Activated CD8-positive, alpha-beta memory T cell treated with anti-CD3 and anti-CD28 coated beads for 24 hours (primary cell): ENCODE measurements around the gene TBCEL.
"Not testable (repeated sequence)": the region's sequence is repeated elsewhere in the genome, so short reads cannot be mapped to it uniquely, and the experiment has no call there.

Experiments used
- DNase-seq: peaks from one replicate; pipeline ENCODE4 v3.0.0-alpha.2; 2020

Gene TBCEL

GRCh38 chr11:121109471-121109870 is 85.6 kb downstream of the TBCEL start:
- no peak for DNase-seq

GRCh38 chr11:121109916-121110586 is 86.1 kb downstream of the TBCEL start:
- DNase-seq: no peak

- DNase-seq: no peak
These were observed 87.2 kb downstream of the TBCEL start for GRCh38 chr11:121110871-121111724.

GRCh38 chr11:121112498-121113455 is 88.9 kb downstream of the TBCEL start:
- no peak for DNase-seq

GRCh38 chr11:121113611-121114010 is 89.7 kb downstream of the TBCEL start:
- no peak for DNase-seq

GRCh38 chr11:121115024-121115423 is 91.1 kb downstream of the TBCEL start:
- DNase-seq: not testable (repeated sequence)

- no peak for DNase-seq
These were observed 93.9 kb downstream of the TBCEL start for GRCh38 chr11:121117788-121118187.

- DNase-seq: no peak
These were observed 95.5 kb downstream of the TBCEL start for GRCh38 chr11:121119440-121119839.

GRCh38 chr11:121122328-121122727 is 98.4 kb downstream of the TBCEL start:
- DNase-seq: no peak

GRCh38 chr11:121123496-121124069 is 99.7 kb downstream of the TBCEL start:
- no peak for DNase-seq

GRCh38 chr11:121127809-121128208 is 103.9 kb downstream of the TBCEL start:
- DNase-seq: no peak

GRCh38 chr11:121129362-121130340 is 105.7 kb downstream of the TBCEL start:
- no peak for DNase-seq

- no peak for DNase-seq
These were observed 107.8 kb downstream of the TBCEL start for GRCh38 chr11:121131656-121132055.

GRCh38 chr11:121132211-121132976 is 108.5 kb downstream of the TBCEL start:
- DNase-seq: no peak

- DNase-seq: no peak
These were observed 110.9 kb downstream of the TBCEL start for GRCh38 chr11:121134741-121135312.

- no peak for DNase-seq
These were observed 113.1 kb downstream of the TBCEL start for GRCh38 chr11:121137005-121137404.

- DNase-seq: no peak
These were observed 114.4 kb downstream of the TBCEL start for GRCh38 chr11:121138259-121138658.

GRCh38 chr11:121140369-121140768 is 116.5 kb downstream of the TBCEL start:
- no peak for DNase-seq
